DOHH2 (cell line): Measurements from ENCODE around the gene SLA2.

Experiments used
- H3F3A ChIP-seq: fragments of 200-600 bp; sonication (generic), shearing (Covaris generic); 2 replicates; pipeline ENCODE4 v1.6.0; 2016; ENCODE audit warnings: antibody characterized with exemption, mild to moderate bottlenecking; ENCODE audit not compliant: control insufficient read depth, insufficient read depth
- H3K27ac ChIP-seq: fragments of 200-600 bp; sonication (generic); 2 replicates; pipeline ENCODE4 v1.5.1; 2014; ENCODE audit warnings: low read depth, mild to moderate bottlenecking, low read length, moderate library complexity
- H3K27me3 ChIP-seq: fragments of 200-600 bp; sonication (generic); 2 replicates; pipeline ENCODE4 v1.6.1; 2014; ENCODE audit warnings: mild to moderate bottlenecking, low read length, mixed read lengths; ENCODE audit not compliant: control insufficient read depth
- H3K36me3 ChIP-seq: fragments of 200-600 bp; sonication (generic); 2 replicates; pipeline ENCODE4 v1.6.1; 2014; ENCODE audit warnings: mild to moderate bottlenecking, low read length, moderate library complexity, mixed read lengths; ENCODE audit not compliant: control insufficient read depth
- H3K4me1 ChIP-seq: fragments of 200-600 bp; sonication (generic); 2 replicates; pipeline ENCODE4 v1.6.1; 2014; ENCODE audit warnings: mild to moderate bottlenecking, low read length, mixed read lengths; ENCODE audit not compliant: control insufficient read depth
- H3K4me2 ChIP-seq: fragments of 200-600 bp; sonication (generic); 2 replicates; pipeline ENCODE4 v1.6.0; 2014; ENCODE audit warnings: mild to moderate bottlenecking, low read length, moderate library complexity
- H3K4me3 ChIP-seq: fragments of 200-600 bp; sonication (generic); 2 replicates; pipeline ENCODE4 v1.5.1; 2014; ENCODE audit warnings: mild to moderate bottlenecking, low read length, mixed read lengths
- H3K79me2 ChIP-seq: fragments of 200-600 bp; sonication (generic); 2 replicates; pipeline ENCODE4 v1.6.1; 2014; ENCODE audit warnings: mild to moderate bottlenecking, low read length, mixed read lengths; ENCODE audit not compliant: control insufficient read depth
- H3K9me2 ChIP-seq: fragments of 200-600 bp; sonication (generic); replicated peaks from 2 replicates; pipeline ENCODE4 v1.6.1; 2014; ENCODE audit warnings: mild to moderate bottlenecking, low read length, mixed read lengths; ENCODE audit not compliant: control insufficient read depth
- H3K9me3 ChIP-seq: fragments of 200-600 bp; sonication (generic); 2 replicates; pipeline ENCODE4 v1.6.1; 2014; ENCODE audit warnings: antibody characterized with exemption, low read length, mixed read lengths; ENCODE audit not compliant: control insufficient read depth, insufficient read depth
- H4K20me1 ChIP-seq: fragments of 200-600 bp; sonication (generic); 2 replicates; pipeline ENCODE4 v1.6.0; 2014; ENCODE audit warnings: low read depth, mild to moderate bottlenecking, antibody characterized with exemption, low read length, moderate library complexity; ENCODE audit not compliant: control insufficient read depth, insufficient read depth
- EZH2phosphoT487 ChIP-seq: fragments of 200-600 bp; sonication (generic); IDR thresholded peaks from 2 replicates; pipeline ENCODE4 v1.6.1; 2017; ENCODE audit warnings: borderline replicate concordance, mild to moderate bottlenecking, antibody characterized with exemption, low read length, moderate library complexity, mixed read lengths
- TF ChIP-seq, protein P1 (sequence below): fragments of 200-600 bp; sonication (generic); IDR thresholded peaks from one replicate; pipeline ENCODE4 v1.5.1; 2014; ENCODE audit warnings: antibody characterized with exemption, mild to moderate bottlenecking, low read depth, low read length; ENCODE audit not compliant: poor library complexity, severe bottlenecking

SLA2 gene

DNA sequence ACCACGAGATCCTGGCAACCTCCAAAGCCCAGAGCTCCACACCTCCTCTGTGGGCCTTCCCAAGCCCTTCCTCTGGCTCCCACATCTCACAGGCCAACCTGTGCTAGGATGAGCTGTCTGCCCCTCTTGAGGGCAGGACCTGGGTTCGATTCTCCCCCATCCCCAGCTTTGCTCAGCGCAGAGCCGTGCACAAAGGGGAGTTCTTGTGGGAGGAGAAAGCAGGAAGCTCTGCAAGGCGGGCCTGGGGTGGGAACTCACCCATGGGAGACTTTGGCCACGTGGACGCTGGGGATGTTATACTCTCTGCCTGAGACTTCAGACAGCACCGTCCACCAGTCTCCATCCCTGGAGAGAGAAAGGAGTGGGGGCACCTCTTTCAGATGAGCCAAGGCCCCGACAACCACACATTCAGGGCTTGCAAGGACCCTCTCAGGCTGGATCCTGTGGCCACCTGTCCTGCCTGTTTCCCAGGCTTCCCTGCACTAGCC lies 12.7 kb downstream of the SLA2 start:
- Histone ChIP-seq H3K9me3 (no peaks in the 10 kb centered on the region), H3K4me3 (no peak overlapping the region), H3K27ac (no peak overlapping the region), H3K27me3 (no peaks in the 10 kb centered on the region), H3K9me2 (no peaks in the 10 kb centered on the region), H4K20me1 (no peaks in the 10 kb centered on the region), H3K4me2 (no peak overlapping the region), H3K36me3 (no peaks in the 10 kb centered on the region), H3K79me2 (no peaks in the 10 kb centered on the region), H3K4me1 (peaks cover 14% of the 10 kb centered on the region), H3F3A (no peaks in the 10 kb centered on the region)
- TF ChIP-seq, protein P1, sequence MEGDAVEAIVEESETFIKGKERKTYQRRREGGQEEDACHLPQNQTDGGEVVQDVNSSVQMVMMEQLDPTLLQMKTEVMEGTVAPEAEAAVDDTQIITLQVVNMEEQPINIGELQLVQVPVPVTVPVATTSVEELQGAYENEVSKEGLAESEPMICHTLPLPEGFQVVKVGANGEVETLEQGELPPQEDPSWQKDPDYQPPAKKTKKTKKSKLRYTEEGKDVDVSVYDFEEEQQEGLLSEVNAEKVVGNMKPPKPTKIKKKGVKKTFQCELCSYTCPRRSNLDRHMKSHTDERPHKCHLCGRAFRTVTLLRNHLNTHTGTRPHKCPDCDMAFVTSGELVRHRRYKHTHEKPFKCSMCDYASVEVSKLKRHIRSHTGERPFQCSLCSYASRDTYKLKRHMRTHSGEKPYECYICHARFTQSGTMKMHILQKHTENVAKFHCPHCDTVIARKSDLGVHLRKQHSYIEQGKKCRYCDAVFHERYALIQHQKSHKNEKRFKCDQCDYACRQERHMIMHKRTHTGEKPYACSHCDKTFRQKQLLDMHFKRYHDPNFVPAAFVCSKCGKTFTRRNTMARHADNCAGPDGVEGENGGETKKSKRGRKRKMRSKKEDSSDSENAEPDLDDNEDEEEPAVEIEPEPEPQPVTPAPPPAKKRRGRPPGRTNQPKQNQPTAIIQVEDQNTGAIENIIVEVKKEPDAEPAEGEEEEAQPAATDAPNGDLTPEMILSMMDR: no peak
- no peak for TF ChIP-seq EZH2phosphoT487

DNA sequence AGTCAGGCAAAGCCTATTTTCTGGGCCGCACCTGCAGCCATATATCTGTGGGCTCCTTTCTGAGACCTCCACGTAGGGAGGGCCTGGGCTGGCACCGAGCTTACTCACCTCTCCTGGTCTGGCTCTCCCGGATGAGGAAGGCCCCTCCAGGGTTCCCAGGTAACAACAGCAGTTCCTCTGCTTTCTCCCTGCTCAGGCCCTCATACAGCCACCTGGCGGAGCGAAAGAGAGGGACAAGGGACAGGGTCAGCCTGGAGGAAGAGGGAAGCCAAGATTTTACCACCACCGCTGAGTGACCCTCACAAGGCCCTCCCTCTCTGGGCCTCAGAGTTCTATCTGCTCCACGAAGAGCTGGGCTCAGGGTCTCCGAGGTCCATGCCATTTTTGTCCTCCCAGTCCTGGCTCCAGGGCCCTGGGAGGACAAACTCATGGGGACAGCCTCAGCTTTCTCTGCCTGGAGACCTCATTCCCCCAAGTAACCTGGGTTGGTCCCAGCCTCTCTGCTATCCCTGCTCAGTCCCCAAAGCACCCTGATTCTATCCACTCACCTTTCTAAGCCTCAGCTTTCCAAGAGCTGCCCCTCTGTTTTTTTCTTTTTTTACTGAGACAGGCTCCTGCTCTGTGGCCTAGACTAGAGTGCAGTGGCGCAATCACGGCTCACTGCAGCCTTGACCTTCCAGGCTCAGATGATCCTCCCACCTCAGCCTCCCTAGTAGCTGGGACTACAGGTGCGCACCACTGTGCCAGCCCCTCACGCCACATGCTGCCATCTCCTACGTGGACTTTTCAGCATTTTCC lies 13.3 kb downstream of the SLA2 start:
- H3K9me3 ChIP-seq: no peaks in the 10 kb centered on the region
- no peak overlapping the region for H3K4me2 ChIP-seq
- H3K4me1 ChIP-seq: peaks cover 14% of the 10 kb centered on the region
- no peaks in the 10 kb centered on the region for H3F3A ChIP-seq
- H3K79me2 ChIP-seq: no peaks in the 10 kb centered on the region
- H3K27me3 ChIP-seq: no peaks in the 10 kb centered on the region
- H3K27ac ChIP-seq: no peak overlapping the region
- TF ChIP-seq, protein P1: no peak
- no peak for TF ChIP-seq EZH2phosphoT487
- no peaks in the 10 kb centered on the region for H3K9me2 ChIP-seq
- no peaks in the 10 kb centered on the region for H4K20me1 ChIP-seq
- no peak overlapping the region for H3K4me3 ChIP-seq
- H3K36me3 ChIP-seq: no peaks in the 10 kb centered on the region

DNA sequence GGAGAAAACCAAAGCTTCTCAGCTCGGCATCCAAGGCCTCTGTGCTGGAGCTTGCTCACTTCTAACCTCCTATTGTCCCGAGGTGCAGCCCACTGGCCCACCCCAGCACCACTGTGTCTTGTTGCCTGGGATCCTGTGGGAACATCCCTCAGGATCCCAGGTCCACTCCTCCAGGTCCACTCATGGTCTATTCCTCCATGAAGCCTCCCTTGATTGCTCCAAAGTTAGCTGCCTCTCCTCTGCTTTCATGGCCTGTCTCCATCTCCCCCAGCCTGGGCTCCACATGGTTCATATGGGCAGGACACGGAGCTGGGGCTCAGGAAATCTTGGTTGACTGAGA lies 13.9 kb downstream of the SLA2 start:
- Histone ChIP-seq H3K27me3 (no peaks in the 10 kb centered on the region), H3K9me3 (no peaks in the 10 kb centered on the region), H3K9me2 (no peaks in the 10 kb centered on the region), H3K36me3 (no peaks in the 10 kb centered on the region), H3K27ac (no peak overlapping the region), H3K79me2 (no peaks in the 10 kb centered on the region), H4K20me1 (no peaks in the 10 kb centered on the region), H3K4me3 (no peak overlapping the region), H3F3A (no peaks in the 10 kb centered on the region), H3K4me1 (peaks cover 14% of the 10 kb centered on the region), H3K4me2 (no peak overlapping the region)
- TF ChIP-seq EZH2phosphoT487: no peak
- TF ChIP-seq, protein P1: no peak
